Measurements from ENCODE around the gene MED17. TPM values are rescaled to one million over a fixed set of nuclear protein-coding genes. Genes with fewer than 3 reads are reported as not detected.
A peak's percentile ranks its signal among the peaks of the same experiment; 100 is the strongest.

The MED17 gene
- total and polyA plus RNA-seq, 2 of the 13 experiments (the other 11 are each of a cell fraction or from before 2014, with no cell fraction given): 23.1 to 37.0 TPM

- TF ChIP-seq ERF (CRISPR knock-in tag; IDR thresholded peaks at IDR 0.05) (peak; percentile 87), CENPX (CRISPR knock-in tag; IDR thresholded peaks at IDR 0.05) (no peak), RNF219 (CRISPR knock-in tag; IDR thresholded peaks at IDR 0.05) (no peak), SNAI1 (CRISPR knock-in tag; IDR thresholded peaks at IDR 0.05; ENCODE audit: borderline replicate concordance) (peak; percentile 66; the same call in 1 of the 2 replicates), ZNF24 (IDR thresholded peaks at IDR 0.05) (no peak), ZNF761 (CRISPR knock-in tag; conservative IDR thresholded peaks at IDR 0.05) (0 out of 2 replicates have a peak, but pooled peaks have one; percentile 42), AGO1 (IDR thresholded peaks at IDR 0.05; ENCODE audit: low read depth, low read length, poor library complexity, severe bottlenecking) (no peak), SP2 (CRISPR knock-in tag; IDR thresholded peaks at IDR 0.05) (no peak), ZNF34 (CRISPR knock-in tag; IDR thresholded peaks at IDR 0.05; ENCODE audit: borderline replicate concordance) (no peak), ZFP90 (CRISPR knock-in tag; IDR thresholded peaks at IDR 0.05; ENCODE audit: borderline replicate concordance) (peak; percentile 60; the same call in 1 of the 2 replicates), FOXP1 (IDR thresholded peaks at IDR 0.05) (no peak), FOXP1 (CRISPR knock-in tag; IDR thresholded peaks at IDR 0.05) (0 out of 2 replicates have a peak, but pooled peaks have one; percentile 42), BCL6 (CRISPR knock-in tag; IDR thresholded peaks at IDR 0.05) (peak; percentile 81), SMAD1 (CRISPR knock-in tag; IDR thresholded peaks at IDR 0.05; ENCODE audit: borderline replicate concordance, low read depth) (no peak), PBX3 (CRISPR knock-in tag; IDR thresholded peaks at IDR 0.05; ENCODE audit: borderline replicate concordance) (no peak), ZNF572 (CRISPR knock-in tag; IDR thresholded peaks at IDR 0.05) (no peak), TBP (CRISPR knock-in tag; IDR thresholded peaks at IDR 0.05) (no peak), KLF13 (CRISPR knock-in tag; IDR thresholded peaks at IDR 0.05) (no peak), ZNF446 (CRISPR knock-in tag; IDR thresholded peaks at IDR 0.05) (peak; percentile 65; the same call in 1 of the 2 replicates)
- TF ChIP-seq, protein P1, sequence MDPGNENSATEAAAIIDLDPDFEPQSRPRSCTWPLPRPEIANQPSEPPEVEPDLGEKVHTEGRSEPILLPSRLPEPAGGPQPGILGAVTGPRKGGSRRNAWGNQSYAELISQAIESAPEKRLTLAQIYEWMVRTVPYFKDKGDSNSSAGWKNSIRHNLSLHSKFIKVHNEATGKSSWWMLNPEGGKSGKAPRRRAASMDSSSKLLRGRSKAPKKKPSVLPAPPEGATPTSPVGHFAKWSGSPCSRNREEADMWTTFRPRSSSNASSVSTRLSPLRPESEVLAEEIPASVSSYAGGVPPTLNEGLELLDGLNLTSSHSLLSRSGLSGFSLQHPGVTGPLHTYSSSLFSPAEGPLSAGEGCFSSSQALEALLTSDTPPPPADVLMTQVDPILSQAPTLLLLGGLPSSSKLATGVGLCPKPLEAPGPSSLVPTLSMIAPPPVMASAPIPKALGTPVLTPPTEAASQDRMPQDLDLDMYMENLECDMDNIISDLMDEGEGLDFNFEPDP (CRISPR knock-in tag; conservative IDR thresholded peaks at IDR 0.05): no peak
- TF ChIP-seq, protein P2, sequence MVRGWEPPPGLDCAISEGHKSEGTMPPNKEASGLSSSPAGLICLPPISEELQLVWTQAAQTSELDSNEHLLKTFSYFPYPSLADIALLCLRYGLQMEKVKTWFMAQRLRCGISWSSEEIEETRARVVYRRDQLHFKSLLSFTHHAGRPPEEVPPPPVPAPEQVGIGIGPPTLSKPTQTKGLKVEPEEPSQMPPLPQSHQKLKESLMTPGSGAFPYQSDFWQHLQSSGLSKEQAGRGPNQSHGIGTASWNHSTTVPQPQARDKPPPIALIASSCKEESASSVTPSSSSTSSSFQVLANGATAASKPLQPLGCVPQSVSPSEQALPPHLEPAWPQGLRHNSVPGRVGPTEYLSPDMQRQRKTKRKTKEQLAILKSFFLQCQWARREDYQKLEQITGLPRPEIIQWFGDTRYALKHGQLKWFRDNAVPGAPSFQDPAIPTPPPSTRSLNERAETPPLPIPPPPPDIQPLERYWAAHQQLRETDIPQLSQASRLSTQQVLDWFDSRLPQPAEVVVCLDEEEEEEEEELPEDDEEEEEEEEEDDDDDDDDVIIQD (CRISPR knock-in tag; IDR thresholded peaks at IDR 0.05; ENCODE audit: low read depth): peak; percentile 72; the same call in 1 of the 2 replicates
- TF ChIP-seq, protein P3, sequence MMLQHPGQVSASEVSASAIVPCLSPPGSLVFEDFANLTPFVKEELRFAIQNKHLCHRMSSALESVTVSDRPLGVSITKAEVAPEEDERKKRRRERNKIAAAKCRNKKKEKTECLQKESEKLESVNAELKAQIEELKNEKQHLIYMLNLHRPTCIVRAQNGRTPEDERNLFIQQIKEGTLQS (CRISPR knock-in tag; IDR thresholded peaks at IDR 0.05): no peak
Measured at GRCh38 chr11:93773045-93773477, 11.0 kb upstream of the MED17 start (continued).

Measured in HepG2 (cell line).